Smooth muscle cell (in vitro differentiated cells): Measurements from ENCODE around the gene RHOV. TPM values are rescaled to one million over a fixed set of nuclear protein-coding genes. Genes with fewer than 3 reads are reported as not detected.

Experiments
- DNase-seq: peaks from one replicate; lab custom pipeline; 2025; ENCODE audit not compliant: unreplicated experiment; lab: John Stamatoyannopoulos, UW
- H2AFZ ChIP-seq: fragments of 200-600 bp; sonication (generic); 2 replicates; pipeline ENCODE4 v1.6.0; 2016; ENCODE audit warnings: antibody characterized with exemption, low read depth, mild to moderate bottlenecking
- H3F3A ChIP-seq: fragments of 200-600 bp; sonication (generic); 2 replicates; pipeline ENCODE4 v1.6.0; 2017; ENCODE audit warnings: antibody characterized with exemption, low read depth
- H3K27ac ChIP-seq: fragments of 200-600 bp; sonication (generic); 2 replicates; pipeline ENCODE4 v1.5.1; 2016; ENCODE audit warnings: low read depth, mild to moderate bottlenecking
- H3K27me3 ChIP-seq: fragments of 200-600 bp; sonication (generic); 2 replicates; pipeline ENCODE4 v1.6.1; 2016; ENCODE audit warnings: low read depth, mild to moderate bottlenecking
- H3K36me3 ChIP-seq: fragments of 200-600 bp; sonication (generic); 2 replicates; pipeline ENCODE4 v1.5.1; 2016; ENCODE audit warnings: low read depth
- H3K4me1 ChIP-seq: fragments of 200-600 bp; sonication (generic); 2 replicates; pipeline ENCODE4 v1.5.1; 2016; ENCODE audit warnings: low read depth
- H3K4me2 ChIP-seq: fragments of 200-600 bp; sonication (generic); 2 replicates; pipeline ENCODE4 v1.6.0; 2016; ENCODE audit warnings: mild to moderate bottlenecking
- H3K4me3 ChIP-seq: fragments of 200-600 bp; sonication (generic); 2 replicates; pipeline ENCODE4 v1.5.1; 2016; ENCODE audit warnings: mild to moderate bottlenecking
- H3K79me2 ChIP-seq: fragments of 200-600 bp; sonication (generic); 2 replicates; pipeline ENCODE4 v1.6.0; 2016; ENCODE audit warnings: low read depth, mild to moderate bottlenecking
- H3K9ac ChIP-seq: fragments of 200-600 bp; sonication (generic); 2 replicates; pipeline ENCODE4 v1.6.0; 2016; ENCODE audit warnings: low read depth
- H3K9me3 ChIP-seq: fragments of 200-600 bp; sonication (generic); replicated peaks from 2 replicates; pipeline ENCODE4 v1.5.1; 2016; ENCODE audit warnings: low read depth
- H4K20me1 ChIP-seq: fragments of 200-600 bp; sonication (generic); 2 replicates; pipeline ENCODE4 v1.6.0; 2016; ENCODE audit warnings: low read depth
- CTCF ChIP-seq: fragments of 200-600 bp; sonication (generic); IDR thresholded peaks from 2 replicates; pipeline ENCODE4 v1.5.1; 2017; ENCODE audit warnings: borderline replicate concordance, mild to moderate bottlenecking, antibody characterized with exemption; ENCODE audit not compliant: insufficient read depth, poor library complexity, severe bottlenecking
- WGBS: methylation state at CpG from one replicate; pipeline ENCODE4 v1.1.7; 2016; ENCODE audit warnings: low lambda C conversion rate; 5-methylcytosine and 5-hydroxymethylcytosine counted together
- polyA plus RNA-seq: library from polyadenylated mRNA; unstranded; fragments of >200 nt; fragmentation: Nextera tagmentation; extraction: Ambion mirVana; gene quantifications from 2 replicates; pipeline ENCODE4 v1.2.1, GENCODE V29; 2016
- total RNA-seq: library from RNA; depleted of rRNA; stranded (reverse); fragments of >200 nt; gene quantifications from 2 replicates; pipeline ENCODE4 v1.2.3, GENCODE V29; 2014

Gene RHOV
- total and polyA plus RNA-seq, 2 experiments from 2014 or later, result 3.0 to 3.3 TPM

- H3K9me3 ChIP-seq, result no peaks in the 10 kb centered on the region
- no peak for DNase-seq
- no peaks in the 10 kb centered on the region for H4K20me1 ChIP-seq
- H2AFZ ChIP-seq, result no peak within 1 kb of the TSS
- no peaks in the 10 kb centered on the region for H3K27me3 ChIP-seq
- H3F3A ChIP-seq, result no peaks in the 10 kb centered on the region
- no peaks in the 10 kb centered on the region for H3K4me1 ChIP-seq
- TF ChIP-seq CTCF, result no peak
- no peak within 1 kb of the TSS for H3K4me2 ChIP-seq
- H3K9ac ChIP-seq, result no peak within 1 kb of the TSS
- WGBS, result 97% methylated on average over 6 of the region's 6 CpGs
- H3K36me3 ChIP-seq, result no peaks in the 10 kb centered on the region
- H3K4me3 ChIP-seq, result no peak within 1 kb of the TSS
- no peak within 1 kb of the TSS for H3K27ac ChIP-seq
- no peaks in the 10 kb centered on the region for H3K79me2 ChIP-seq
Measured at GRCh38 chr15:40828447-40829036, 45.5 kb downstream of the RHOV start, which contains the start of gene PPP1R14D. PPP1R14D (minus strand) TSS chr15:40828708; CDS start chr15:40828641, 67 bp downstream.

- Histone ChIP-seq H3K4me2 (no peak overlapping the region), H3K27ac (peak overlapping the region; percentile 50), H3K79me2 (no peaks in the 10 kb centered on the region), H3K4me1 (no peaks in the 10 kb centered on the region), H3K9me3 (no peaks in the 10 kb centered on the region), H3K36me3 (no peaks in the 10 kb centered on the region), H4K20me1 (no peaks in the 10 kb centered on the region), H3K9ac (no peak overlapping the region), H3K4me3 (no peak overlapping the region), H3K27me3 (no peaks in the 10 kb centered on the region), H3F3A (no peaks in the 10 kb centered on the region), H2AFZ (no peak overlapping the region)
- no peak for TF ChIP-seq CTCF
- no peak for DNase-seq
- WGBS, result 87% methylated on average over 4 of the region's 4 CpGs
Measured at GRCh38 chr15:40826423-40827075, 47.5 kb downstream of the RHOV start.

GRCh38 chr15:40825661-40826422 is 48.2 kb downstream of the RHOV start:
- H3K79me2 ChIP-seq, result no peaks in the 10 kb centered on the region
- TF ChIP-seq CTCF, result no peak
- no peaks in the 10 kb centered on the region for H3K36me3 ChIP-seq
- H3K27me3 ChIP-seq, result no peaks in the 10 kb centered on the region
- no peaks in the 10 kb centered on the region for H4K20me1 ChIP-seq
- no peak overlapping the region for H2AFZ ChIP-seq
- H3K27ac ChIP-seq, result peak overlapping the region; percentile 50
- no peak overlapping the region for H3K4me2 ChIP-seq
- H3F3A ChIP-seq, result no peaks in the 10 kb centered on the region
- no peaks in the 10 kb centered on the region for H3K9me3 ChIP-seq
- DNase-seq, result no peak
- WGBS, result 64% methylated on average over 5 of the region's 5 CpGs
- no peaks in the 10 kb centered on the region for H3K4me1 ChIP-seq
- H3K9ac ChIP-seq, result no peak overlapping the region
- no peak overlapping the region for H3K4me3 ChIP-seq
